HepG2 (cell line): Measurements from ENCODE around the gene ITSN2. TPM values are rescaled to one million over a fixed set of nuclear protein-coding genes. Genes with fewer than 3 reads are reported as not detected.

Source experiments
- ATAC-seq: fragments of 200-7000 bp; cut with Tn5 transposase; 3 replicates; pipeline ENCODE4 v1.9.1; 2020; ENCODE audit warnings: mild to moderate bottlenecking, moderate library complexity
- BruUV-seq: library from RNA; stranded (reverse); fragments of 400-500 nt; replicated peaks from 2 replicates; lab custom pipeline; 2021; lab: Mats Ljungman, UMichigan
- CTCF ChIA-PET: fragments of 300-600 bp; formaldehyde crosslinking; extraction: SDS; loops from one replicate; lab custom pipeline; 2021; ENCODE audit warnings: low total read pairs, inconsistent platforms, low intra/inter-chr PET ratio; lab: Yijun Ruan, JAX
- POLR2A ChIA-PET: fragments of 350-600 bp; sonication (Branson Sonifier 250); formaldehyde crosslinking; loops from one replicate; lab custom pipeline; 2020; ENCODE audit warnings: antibody characterized with exemption, inconsistent platforms; lab: Yijun Ruan, JAX
- DNase-seq: peaks from one replicate; pipeline ENCODE4 v3.0.0-alpha.2; 2015; ENCODE audit warnings: low spot score
- FAIRE-seq: peaks from 3 replicates; lab custom pipeline; 2011; peaks lifted over from hg19 to GRCh38; lab: Jason Lieb, UNC
- H2AFZ ChIP-seq: one replicate; pipeline ENCODE4 v1.6.1; 2011; ENCODE audit warnings: low read length, inconsistent platforms
- H3K27ac ChIP-seq: fragments of 300-600 bp; 3 replicates; pipeline ENCODE4 v1.8.0; 2011; ENCODE audit warnings: mixed run types, mild to moderate bottlenecking, mixed read lengths, low read length, inconsistent platforms; ENCODE audit not compliant: insufficient read depth; ENCODE audit errors: extremely low read length
- H3K27me3 ChIP-seq, 2 experiments: fragments of 200-600 bp in 1 of 2; 2 replicates in 1 of 2; 3 replicates in 1 of 2; pipeline versions ENCODE4 v1.6.0 to v1.8.0; 2011; ENCODE audit warnings: low read length in 2 of 2, mild to moderate bottlenecking in 2 of 2, moderate library complexity in 2 of 2, inconsistent platforms in 1 of 2; ENCODE audit not compliant: insufficient read depth in 2 of 2, control insufficient read depth in 1 of 2
- H3K36me3 ChIP-seq, 2 experiments: fragments of 200-600 bp in 1 of 2; replicated peaks in 1 of 2; 2 replicates in 1 of 2; 3 replicates in 1 of 2; pipeline versions ENCODE4 v1.5.1 to v1.8.0; 2011; ENCODE audit warnings: low read length in 2 of 2, inconsistent platforms in 1 of 2; ENCODE audit not compliant: insufficient read depth in 2 of 2, control insufficient read depth in 1 of 2
- H3K4me1 ChIP-seq: 2 replicates; pipeline ENCODE4 v1.5.1; 2012; ENCODE audit warnings: low read length, inconsistent platforms; ENCODE audit not compliant: insufficient read depth
- H3K4me2 ChIP-seq: 2 replicates; pipeline ENCODE4 v1.6.0; 2011; ENCODE audit warnings: low read depth, low read length, inconsistent platforms
- H3K4me3 ChIP-seq, 3 experiments: fragments of 200-600 bp in 1 of 3; sonication (generic), shearing (Covaris generic) in 1 of 3; replicated peaks in 1 of 3; 2 replicates each; pipeline ENCODE4 v1.5.1; 2011 to 2016; ENCODE audit warnings: low read length in 3 of 3, inconsistent platforms in 2 of 3, low read depth in 2 of 3, mild to moderate bottlenecking in 2 of 3, control low read depth in 1 of 3, mixed read lengths in 1 of 3; ENCODE audit not compliant: insufficient read depth in 1 of 3
- H3K79me2 ChIP-seq: one replicate; pipeline ENCODE4 v1.6.1; 2011; ENCODE audit warnings: low read length, inconsistent platforms; ENCODE audit not compliant: insufficient read depth
- H3K9ac ChIP-seq: 2 replicates; pipeline ENCODE4 v1.6.0; 2011; ENCODE audit warnings: mild to moderate bottlenecking, low read depth, low read length, inconsistent platforms; ENCODE audit not compliant: insufficient read depth
- H3K9me3 ChIP-seq: 2 replicates; pipeline ENCODE4 v1.5.1; 2012; ENCODE audit warnings: mild to moderate bottlenecking, low read length
- H4K20me1 ChIP-seq: 2 replicates; pipeline ENCODE4 v1.6.0; 2011; ENCODE audit warnings: inconsistent platforms, mild to moderate bottlenecking, low read length, moderate library complexity; ENCODE audit not compliant: insufficient read depth
- CERS6 ChIP-seq: sonication (generic); formaldehyde crosslinking; IDR thresholded peaks from 2 replicates; pipeline ENCODE4 v1.5.0; 2020; ENCODE audit warnings: missing genetic modification reagents
- GPBP1L1 ChIP-seq: sonication (generic); formaldehyde crosslinking; IDR thresholded peaks from 2 replicates; pipeline ENCODE4 v1.5.0; 2020; ENCODE audit warnings: mild to moderate bottlenecking, missing genetic modification reagents
- HBP1 ChIP-seq: IDR thresholded peaks from 2 replicates; pipeline ENCODE4 v1.6.1; 2016; ENCODE audit warnings: low read depth, control low read depth
- MXI1 ChIP-seq: IDR thresholded peaks from 3 replicates; pipeline ENCODE4 v1.6.1; 2012; ENCODE audit warnings: low read depth, low read length, inconsistent platforms, borderline replicate concordance
- PCBP2 ChIP-seq: fragments of 200-400 bp; formaldehyde crosslinking; optimal IDR thresholded peaks from 2 replicates; pipeline ENCODE3; 2018; ENCODE audit warnings: low read length, low read depth; ENCODE audit not compliant: poor library complexity, severe bottlenecking
- REL ChIP-seq: sonication (generic); formaldehyde crosslinking; conservative IDR thresholded peaks from 2 replicates; pipeline ENCODE4 v1.8.0; 2022; ENCODE audit warnings: mild to moderate bottlenecking, missing genetic modification reagents, moderate library complexity
- RNF219 ChIP-seq: sonication (generic); formaldehyde crosslinking; IDR thresholded peaks from 2 replicates; pipeline ENCODE4 v1.5.0; 2020; ENCODE audit warnings: mild to moderate bottlenecking, missing genetic modification reagents
- SIX1 ChIP-seq: sonication (generic); formaldehyde crosslinking; IDR thresholded peaks from 2 replicates; pipeline ENCODE4 v1.4.0; 2020; ENCODE audit warnings: missing genetic modification reagents, borderline replicate concordance
- THYN1 ChIP-seq: sonication (generic); formaldehyde crosslinking; IDR thresholded peaks from 2 replicates; pipeline ENCODE4 v1.8.1; 2023; ENCODE audit warnings: low read depth, mild to moderate bottlenecking, moderate library complexity, missing genetic modification reagents, borderline replicate concordance
- WIZ ChIP-seq: sonication (generic); formaldehyde crosslinking; IDR thresholded peaks from 2 replicates; pipeline ENCODE4 v1.5.1; 2020; ENCODE audit warnings: mild to moderate bottlenecking, missing genetic modification reagents
- ZNF275 ChIP-seq: sonication (generic); formaldehyde crosslinking; IDR thresholded peaks from 2 replicates; pipeline ENCODE4 v1.8.0; 2022; ENCODE audit warnings: missing genetic modification reagents, mild to moderate bottlenecking, inconsistent platforms, borderline replicate concordance
- ZNF672 ChIP-seq: sonication (generic); formaldehyde crosslinking; IDR thresholded peaks from 2 replicates; pipeline ENCODE4 v1.8.1; 2022; ENCODE audit warnings: missing genetic modification reagents
- ZNF784 ChIP-seq: sonication (generic); formaldehyde crosslinking; IDR thresholded peaks from 2 replicates; pipeline ENCODE4 v1.5.1; 2020; ENCODE audit warnings: missing genetic modification reagents, mild to moderate bottlenecking, borderline replicate concordance
- WGBS: methylation state at CpG from one replicate; pipeline ENCODE4 v1.1.6; 2017; ENCODE audit warnings: low lambda C conversion rate; 5-methylcytosine and 5-hydroxymethylcytosine counted together
- in situ Hi-C: cut with HindIII; loops from 2 replicates; pipeline ENCODE4 v1.10.0; 2017; ENCODE audit warnings: low pct_unique_long_range_greater_than_20kb; ENCODE audit not compliant: extremely low pct_ligation_motif_present
- intact Hi-C: fragments of 100-400 bp; cut with micrococcal nuclease; formaldehyde crosslinking; loops from one replicate; pipeline ENCODE4 v1.10.0; 2022; ENCODE audit not compliant: unreplicated experiment
- polyA plus RNA-seq, 8 experiments: library from polyadenylated mRNA; depleted of rRNA in 3 of 8; stranded (reverse) in 7 of 8; unstranded in 1 of 8; fragments of >200 nt; fragmentation: Illumina TruSeq in 4 of 8; extraction: Trizol in 4 of 8; gene quantifications; 2 replicates each; pipeline versions ENCODE4 v1.2.1 to v1.2.3, GENCODE V29; 2011 to 2016; ENCODE audit warnings: low read depth in 4 of 8, missing spikeins in 1 of 8, mixed read lengths in 1 of 8; ENCODE audit not compliant: insufficient read depth in 1 of 8
- total RNA-seq, 5 experiments: library from RNA; depleted of rRNA; stranded (reverse); fragments of >200 nt; fragmentation: Illumina TruSeq; extraction: Trizol; gene quantifications; 2 replicates each; pipeline ENCODE4 v1.2.3, GENCODE V29; 2016; ENCODE audit warnings: low read depth in 1 of 5

Gene ITSN2
- total and polyA plus RNA-seq, 2 of the 13 experiments (the other 11 are each of a cell fraction or from before 2014, with no cell fraction given): 26.0 to 26.6 TPM

- no peak for TF ChIP-seq CERS6 (CRISPR knock-in tag)
- TF ChIP-seq RNF219 (CRISPR knock-in tag): no peak
- no peak for TF ChIP-seq MXI1
- no peak for TF ChIP-seq REL (CRISPR knock-in tag)
- TF ChIP-seq ZNF784: no peak
- no peak for TF ChIP-seq SIX1
- no peak for TF ChIP-seq ZNF672
- TF ChIP-seq WIZ (CRISPR knock-in tag): no peak
- no peak for TF ChIP-seq GPBP1L1
- TF ChIP-seq THYN1 (CRISPR knock-in tag): no peak
- TF ChIP-seq ZNF275 (CRISPR knock-in tag): no peak
- TF ChIP-seq PCBP2: no peak
- no peak for TF ChIP-seq HBP1 (CRISPR knock-in tag)
- POLR2A ChIA-PET: no interaction called here
- ATAC-seq: no peak
- 98% methylated on average over 2 of the region's 2 CpGs for WGBS
- no peak overlapping the region for H3K27ac ChIP-seq
- H3K4me2 ChIP-seq: no peak overlapping the region
- H2AFZ ChIP-seq: no peak overlapping the region
- no peaks in the 10 kb centered on the region for H3K27me3 ChIP-seq
- no peaks in the 10 kb centered on the region for H3K9me3 ChIP-seq
- no peak for FAIRE-seq
- DNase-seq: no peak
- H3K9ac ChIP-seq: no peak overlapping the region
- CTCF ChIA-PET: no interaction called here
- BruUV-seq: no TSS peak
- no peaks in the 10 kb centered on the region for H4K20me1 ChIP-seq
- H3K4me3 ChIP-seq: no peak overlapping the region
- in situ Hi-C loops (no loop called here), intact Hi-C loops (no loop called here)
- H3K4me1 ChIP-seq: no peaks in the 10 kb centered on the region
- peaks cover 2 to 16% of the 10 kb centered on the region in 2 experiments; a peak in 3 of 5 replicates for H3K36me3 ChIP-seq
- H3K79me2 ChIP-seq: no peaks in the 10 kb centered on the region
Measured at GRCh38 chr2:24210106-24210455, 150.3 kb downstream of the ITSN2 start.
